Neural progenitor cell (in vitro differentiated cells): ENCODE results near the gene PTGER4.

Experiments
- EZH2phosphoT487 ChIP-seq: fragments of 200-600 bp; sonication (generic); IDR thresholded peaks from 2 replicates; pipeline ENCODE4 v1.6.1; 2017; ENCODE audit warnings: antibody characterized with exemption
- TF ChIP-seq, protein P1 (sequence below): fragments of 200-600 bp; sonication (generic); IDR thresholded peaks from 2 replicates; pipeline ENCODE4 v1.5.1; 2017; ENCODE audit warnings: antibody characterized with exemption, mild to moderate bottlenecking

DNA sequence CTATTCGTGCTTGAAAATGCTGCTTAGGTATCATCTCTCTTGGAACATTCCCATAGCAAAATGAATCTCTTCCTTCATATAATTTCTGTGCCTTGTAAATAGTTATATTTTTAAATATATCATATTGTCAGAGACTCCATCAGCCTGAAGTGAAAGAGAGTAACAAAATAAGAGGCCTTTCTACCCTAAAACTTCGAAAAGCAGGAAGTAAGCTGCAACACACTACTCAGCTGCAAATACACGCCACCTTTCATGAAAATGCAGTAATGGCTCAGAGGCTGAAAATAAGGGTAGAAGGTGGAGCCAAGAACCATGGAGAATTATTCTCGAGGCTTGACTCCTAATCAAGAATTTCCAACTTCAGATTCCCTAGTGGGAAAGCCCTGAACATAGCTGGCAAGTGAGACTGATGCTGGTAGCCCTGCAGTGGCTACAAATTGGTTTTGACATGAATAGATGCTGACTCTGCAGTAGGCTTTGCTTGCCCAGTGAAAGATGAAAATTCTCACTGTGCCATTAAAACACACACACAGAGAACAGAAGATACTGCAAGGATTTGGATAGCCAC, 30.2 kb upstream of the PTGER4 start:
- TF ChIP-seq, protein P1, sequence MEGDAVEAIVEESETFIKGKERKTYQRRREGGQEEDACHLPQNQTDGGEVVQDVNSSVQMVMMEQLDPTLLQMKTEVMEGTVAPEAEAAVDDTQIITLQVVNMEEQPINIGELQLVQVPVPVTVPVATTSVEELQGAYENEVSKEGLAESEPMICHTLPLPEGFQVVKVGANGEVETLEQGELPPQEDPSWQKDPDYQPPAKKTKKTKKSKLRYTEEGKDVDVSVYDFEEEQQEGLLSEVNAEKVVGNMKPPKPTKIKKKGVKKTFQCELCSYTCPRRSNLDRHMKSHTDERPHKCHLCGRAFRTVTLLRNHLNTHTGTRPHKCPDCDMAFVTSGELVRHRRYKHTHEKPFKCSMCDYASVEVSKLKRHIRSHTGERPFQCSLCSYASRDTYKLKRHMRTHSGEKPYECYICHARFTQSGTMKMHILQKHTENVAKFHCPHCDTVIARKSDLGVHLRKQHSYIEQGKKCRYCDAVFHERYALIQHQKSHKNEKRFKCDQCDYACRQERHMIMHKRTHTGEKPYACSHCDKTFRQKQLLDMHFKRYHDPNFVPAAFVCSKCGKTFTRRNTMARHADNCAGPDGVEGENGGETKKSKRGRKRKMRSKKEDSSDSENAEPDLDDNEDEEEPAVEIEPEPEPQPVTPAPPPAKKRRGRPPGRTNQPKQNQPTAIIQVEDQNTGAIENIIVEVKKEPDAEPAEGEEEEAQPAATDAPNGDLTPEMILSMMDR, result no peak
- TF ChIP-seq EZH2phosphoT487, result no peak
